Sciatic nerve (tissue), 2 donors: Measurements from ENCODE around the gene CIAO2B. TPM values are rescaled to one million over a fixed set of nuclear protein-coding genes. Genes with fewer than 3 reads are reported as not detected.
A peak's percentile ranks its signal among the peaks of the same experiment; 100 is the strongest.
"Not testable (repeated sequence)": the region's sequence is repeated elsewhere in the genome, so short reads cannot be mapped to it uniquely, and the experiment has no call there.

Experiments
- ATAC-seq: fragments of 200-7000 bp; cut with Tn5 transposase; one replicate; pipeline ENCODE4 v1.9.1; 2020; ENCODE audit warnings: mild to moderate bottlenecking, moderate library complexity
- DNase-seq: peaks from one replicate; pipeline ENCODE4 v3.0.0-alpha.2; 2020; ENCODE audit warnings: low spot score
- intact Hi-C: fragments of 100-400 bp; cut with DNase I; formaldehyde crosslinking; loops from one replicate; pipeline ENCODE4 v1.14.2; 2022
- total RNA-seq: library from RNA; stranded (reverse); fragmentation: NEBNext Ultra II Directional; extraction: Animal tissue kit (Norgen Biotek cat#: 25700); gene quantifications from one replicate; pipeline ENCODE4 v1.2.1, GENCODE V29; 2021
- donor health status: DM: no; HTN: no; CAD: no.
- donor health status: DM: no; HTN: no; CAD: no.

CIAO2B gene
- total RNA-seq, 1 donor from 2014 or later: 69.7 TPM

DNA sequence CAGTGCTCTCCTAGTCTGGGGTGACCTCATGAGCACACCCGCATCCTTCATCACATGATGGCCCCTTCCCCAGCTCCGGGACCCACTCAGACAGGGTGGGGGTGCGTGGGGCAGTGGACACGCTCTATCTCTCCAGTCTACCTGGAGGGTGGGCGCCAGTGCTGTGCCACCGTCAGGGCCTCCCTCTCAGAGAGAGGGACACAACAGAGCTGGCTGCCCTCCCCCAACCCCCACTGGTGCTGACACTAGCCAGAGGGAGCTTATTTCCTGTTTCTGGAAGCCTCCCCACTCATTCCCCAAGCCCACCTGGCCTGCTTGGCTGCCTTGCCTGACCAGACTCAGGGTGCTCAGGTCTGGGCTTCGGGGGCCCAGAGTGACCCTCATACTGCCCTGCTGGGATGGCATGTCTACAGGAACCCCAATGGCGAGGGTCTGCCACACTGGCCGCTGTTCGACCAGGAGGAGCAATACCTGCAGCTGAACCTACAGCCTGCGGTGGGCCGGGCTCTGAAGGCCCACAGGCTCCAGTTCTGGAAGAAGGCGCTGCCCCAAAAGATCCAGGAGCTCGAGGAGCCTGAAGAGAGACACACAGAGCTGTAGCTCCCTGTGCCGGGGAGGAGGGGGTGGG, 9.3 kb upstream of the CIAO2B start:
- intact Hi-C loops: no loop called here
- DNase-seq: no peak

DNA sequence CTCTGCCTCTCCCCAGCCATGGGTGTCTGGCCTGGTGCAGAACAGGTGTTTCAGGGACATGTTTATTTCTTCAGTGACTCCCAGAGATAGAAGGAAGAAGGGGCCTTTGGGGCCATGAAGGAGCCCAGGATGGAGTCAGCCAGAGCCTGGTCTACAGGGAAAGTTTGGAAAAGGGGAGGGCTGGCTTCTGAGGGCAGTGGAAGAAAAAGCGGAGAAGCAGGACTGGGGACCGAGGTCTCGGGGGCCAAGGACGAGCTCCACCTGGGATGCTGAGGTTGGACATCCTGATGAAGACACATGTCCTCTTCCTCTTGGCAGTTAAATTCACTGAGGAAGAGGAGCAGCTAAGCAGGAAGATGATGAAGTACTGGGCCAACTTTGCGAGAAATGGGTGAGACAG, 8.8 kb upstream of the CIAO2B start:
- DNase-seq: no peak
- ATAC-seq: no peak
- intact Hi-C loops: no loop called here

More for the DNA sequence above, 9.3 kb upstream of the CIAO2B start:
- ATAC-seq: no peak

DNA sequence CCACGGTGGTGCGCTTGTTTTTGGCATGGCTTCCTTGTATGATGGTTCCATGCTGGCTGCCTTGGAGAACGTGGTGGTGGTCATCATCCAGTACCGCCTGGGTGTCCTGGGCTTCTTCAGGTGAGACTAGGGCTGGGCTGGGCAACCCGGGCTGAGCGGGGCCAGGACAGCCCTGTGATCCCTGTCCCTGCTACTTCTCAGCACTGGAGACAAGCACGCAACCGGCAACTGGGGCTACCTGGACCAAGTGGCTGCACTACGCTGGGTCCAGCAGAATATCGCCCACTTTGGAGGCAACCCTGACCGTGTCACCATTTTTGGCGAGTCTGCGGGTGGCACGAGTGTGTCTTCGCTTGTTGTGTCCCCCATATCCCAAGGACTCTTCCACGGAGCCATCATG, 6.0 kb upstream of the CIAO2B start:
- DNase-seq: no peak
- no peak for ATAC-seq
- intact Hi-C loops: no loop called here

DNA sequence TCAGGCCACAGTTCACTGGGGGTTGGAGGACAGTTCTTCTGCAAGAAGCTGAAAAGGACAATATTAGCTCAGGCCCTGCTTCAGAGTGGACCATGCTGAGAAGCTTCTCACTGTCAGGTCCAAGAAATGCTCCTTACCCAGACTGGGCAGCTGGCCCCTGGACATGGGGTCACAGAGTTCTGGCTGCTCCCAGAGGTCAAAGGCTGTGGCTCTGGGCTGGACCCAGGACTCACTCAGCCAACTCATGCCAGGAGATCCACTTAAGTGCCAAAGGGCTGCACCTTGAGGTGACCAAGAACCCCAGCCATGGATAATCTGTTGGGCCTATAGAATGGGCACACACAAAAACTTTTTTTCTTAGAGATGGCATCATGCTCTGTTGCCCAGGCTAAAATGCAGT, 5.2 kb upstream of the CIAO2B start:
- DNase-seq (no peak), ATAC-seq (no peak)
- intact Hi-C loops: no loop called here

DNA sequence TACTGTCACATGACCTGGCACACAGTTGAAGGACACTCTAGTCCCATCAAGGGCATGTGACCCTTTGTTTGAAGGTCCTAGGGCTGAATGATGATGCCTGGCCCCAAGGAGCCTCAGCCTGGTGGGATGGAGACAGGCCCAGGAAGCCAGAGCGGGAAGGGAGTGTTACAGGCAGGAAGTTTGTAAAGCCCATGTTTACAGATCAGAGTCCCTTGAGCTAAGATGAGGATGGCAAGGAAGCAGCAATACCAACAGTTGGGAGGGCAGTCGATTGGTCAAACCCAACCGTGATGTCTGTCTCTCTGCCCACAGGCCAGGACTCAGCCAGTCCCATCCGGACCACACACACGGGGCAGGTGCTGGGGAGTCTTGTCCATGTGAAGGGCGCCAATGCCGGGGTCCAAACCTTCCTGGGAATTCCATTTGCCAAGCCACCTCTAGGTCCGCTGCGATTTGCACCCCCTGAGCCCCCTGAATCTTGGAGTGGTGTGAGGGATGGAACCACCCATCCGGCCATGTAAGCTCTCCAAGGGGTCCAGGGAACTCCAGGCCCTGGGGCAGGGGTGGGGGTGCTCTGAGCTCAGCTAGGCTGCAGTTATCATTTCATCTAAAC, 3.6 kb upstream of the CIAO2B start:
- DNase-seq (no peak), ATAC-seq (no peak)
- intact Hi-C loops: no loop called here

DNA sequence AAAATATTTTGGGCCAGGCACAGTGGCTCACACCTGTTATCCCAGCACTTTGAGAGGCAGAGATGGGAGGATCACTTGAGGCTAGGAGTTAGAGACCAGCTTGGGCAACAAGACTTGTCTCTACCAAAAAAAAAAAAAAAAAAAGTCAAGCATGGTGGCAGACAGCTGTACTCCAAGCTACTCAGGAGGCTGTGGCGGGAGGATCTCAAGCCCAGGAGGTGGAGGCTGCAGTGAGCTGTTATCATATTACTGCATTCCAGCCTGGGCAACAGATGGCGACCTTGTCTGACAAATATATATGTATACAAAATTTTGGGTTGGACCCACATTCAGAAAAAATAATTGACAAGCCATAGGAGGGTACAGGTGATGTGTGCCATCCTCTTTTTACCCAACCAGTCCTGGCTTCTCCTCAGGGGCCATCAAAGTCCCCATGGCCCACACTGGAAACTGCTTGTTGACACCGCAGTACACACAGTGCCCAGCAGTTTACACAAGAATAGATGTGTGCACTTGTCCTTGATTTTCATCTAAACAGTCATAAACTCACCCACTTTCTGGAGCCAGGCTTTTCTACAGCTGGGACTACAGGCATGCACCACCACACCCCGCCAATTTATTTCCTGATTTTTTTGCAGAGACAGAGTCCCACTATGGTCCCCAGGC, 2.8 kb upstream of the CIAO2B start:
- intact Hi-C loops: no loop called here
- DNase-seq (no peak), ATAC-seq (no peak)

DNA sequence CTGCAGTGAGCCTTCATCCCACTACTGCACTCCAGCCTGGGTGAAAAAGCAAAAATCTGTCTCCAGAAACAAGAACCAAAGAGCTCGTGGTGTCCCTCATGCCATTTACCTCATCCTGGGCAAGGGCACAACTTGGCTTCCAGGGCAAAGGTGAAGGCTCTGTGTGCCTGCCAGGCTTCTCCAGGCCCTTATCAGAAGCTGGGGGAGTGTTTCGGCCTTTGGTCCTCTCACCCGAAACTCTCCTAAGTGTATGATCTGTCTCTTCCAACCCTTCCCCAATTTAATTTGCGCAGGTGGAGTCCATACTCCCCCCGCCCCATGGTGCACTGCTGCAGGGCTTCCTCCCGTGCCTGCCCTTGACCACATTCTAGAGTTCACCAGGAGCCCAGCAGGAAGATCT, 2.3 kb upstream of the CIAO2B start:
- intact Hi-C loops: no loop called here
- no peak for DNase-seq
- ATAC-seq: no peak

DNA sequence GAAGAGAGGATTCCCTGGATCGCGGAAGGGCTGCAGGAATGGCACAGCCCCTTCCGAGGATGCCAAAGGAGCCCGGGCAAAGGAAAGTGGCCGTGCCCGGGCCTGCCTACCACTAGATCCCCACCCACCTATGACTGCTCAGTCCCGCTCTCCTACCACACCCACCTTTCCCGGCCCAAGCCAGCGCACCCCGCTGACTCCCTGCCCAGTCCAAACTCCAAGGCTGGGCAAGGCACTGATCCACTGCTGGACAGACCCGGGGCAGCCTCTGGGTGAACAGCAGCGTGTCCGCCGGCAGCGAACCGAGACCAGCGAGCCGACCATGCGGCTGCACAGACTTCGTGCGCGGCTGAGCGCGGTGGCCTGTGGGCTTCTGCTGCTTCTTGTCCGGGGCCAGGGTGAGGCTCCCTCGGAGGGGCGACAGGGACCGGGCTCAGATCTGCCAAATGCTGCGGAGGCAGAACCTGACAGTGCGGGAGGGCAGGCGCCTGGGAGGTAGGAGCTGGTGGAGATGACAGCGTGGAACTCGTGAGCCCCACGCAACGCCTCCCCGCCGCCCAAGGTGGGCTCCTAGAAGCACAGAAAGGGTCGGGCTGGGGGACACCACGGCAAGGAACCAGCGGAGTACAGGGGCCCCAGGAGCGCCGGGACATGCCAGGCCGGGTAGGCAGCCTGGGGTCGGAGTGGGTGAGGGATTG, 1.3 kb upstream of the CIAO2B start, which contains the start of gene CES2:
CES2 (plus strand) TSS at position 203 of the 698 bp plus-strand sequence; CDS start at position 323, 120 bp downstream.
- intact Hi-C loops: no loop called here
- no peak for DNase-seq
- ATAC-seq: peak; percentile 50

DNA sequence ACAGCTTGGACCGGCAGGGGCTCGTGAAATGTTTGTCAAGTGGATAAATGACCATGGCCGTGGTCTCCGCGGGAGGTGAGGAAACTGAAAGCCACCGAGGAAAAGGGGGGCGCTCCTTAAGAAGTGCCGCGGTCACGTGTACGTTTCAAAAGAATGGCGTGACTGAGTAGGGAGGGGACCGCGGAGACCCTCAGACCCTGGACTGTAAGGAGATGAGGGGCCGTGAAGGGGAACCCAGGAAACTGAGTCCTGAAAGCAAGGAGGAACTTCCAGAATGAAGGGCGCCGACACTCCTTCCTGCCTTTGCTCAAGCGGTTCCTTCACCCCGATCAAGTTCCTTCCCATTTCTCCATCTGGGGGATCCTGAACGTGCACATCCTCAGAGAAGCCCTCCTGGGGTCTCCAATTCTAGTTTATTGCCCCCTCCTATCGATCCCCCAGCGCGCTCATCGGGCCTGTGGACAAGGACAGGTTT, 674 bp upstream of the CIAO2B start:
- DNase-seq, intact Hi-C loops, ATAC-seq: not testable (repeated sequence)

DNA sequence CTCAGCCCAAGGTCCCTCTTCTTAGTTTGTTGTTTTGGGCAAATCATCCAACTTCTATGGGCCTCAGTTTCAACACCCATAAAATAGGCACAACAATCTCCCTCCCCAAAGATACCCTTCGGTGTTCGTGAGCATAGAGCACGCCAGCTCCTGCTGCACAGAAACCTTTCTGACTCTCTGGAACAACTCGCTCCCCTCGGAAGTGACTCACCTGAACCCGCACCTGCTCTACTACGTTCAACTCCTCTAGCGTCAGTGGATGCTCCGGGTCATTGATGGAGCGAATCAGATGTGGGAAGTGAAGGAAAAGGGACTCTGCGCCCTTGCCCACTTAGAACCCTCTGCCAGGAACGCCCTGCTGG, 445 bp downstream of the CIAO2B start:
- intact Hi-C loops: no loop called here
- peak; percentile 1 for ATAC-seq
- no peak for DNase-seq

DNA sequence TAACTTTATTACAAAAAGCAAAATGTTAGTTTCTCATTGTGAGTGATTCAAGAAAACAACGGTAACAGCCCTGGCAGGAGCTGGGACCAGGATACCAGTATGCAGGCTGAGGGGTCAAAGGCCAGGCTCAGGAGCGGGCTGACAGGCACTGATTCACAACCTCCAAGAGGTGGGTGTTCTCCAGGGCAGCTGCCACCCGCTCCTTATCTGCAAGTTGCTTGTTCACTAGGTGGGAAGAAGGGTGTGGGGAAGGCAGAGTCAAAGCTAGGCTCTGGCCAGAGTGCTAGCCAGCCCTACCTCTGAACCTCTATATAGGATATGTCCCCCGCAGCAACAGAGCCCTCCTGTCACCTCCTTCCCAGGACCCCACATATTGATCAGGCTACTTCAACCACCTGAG, 2.1 kb downstream of the CIAO2B start:
- no peak for ATAC-seq
- intact Hi-C loops: no loop called here
- no peak for DNase-seq

DNA sequence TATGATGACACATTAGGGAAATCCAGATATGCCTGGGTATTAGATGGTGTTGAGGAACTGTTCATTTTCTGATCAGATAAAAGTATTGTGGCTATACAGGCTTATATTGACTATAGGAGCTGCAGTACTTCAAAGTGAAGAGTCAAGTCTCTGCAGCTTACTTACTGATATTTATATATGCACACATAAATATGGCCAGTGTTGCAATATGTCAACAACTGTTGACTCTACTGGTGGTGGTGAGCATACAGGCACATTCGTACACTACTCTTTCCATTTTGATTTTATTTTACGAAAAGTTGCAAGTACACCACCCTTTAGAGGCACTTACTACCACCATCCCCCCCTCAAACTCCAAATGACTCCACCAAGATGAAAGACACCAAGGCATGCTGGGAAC, 2.5 kb downstream of the CIAO2B start:
- DNase-seq: no peak
- ATAC-seq: no peak
- intact Hi-C loops: no loop called here

DNA sequence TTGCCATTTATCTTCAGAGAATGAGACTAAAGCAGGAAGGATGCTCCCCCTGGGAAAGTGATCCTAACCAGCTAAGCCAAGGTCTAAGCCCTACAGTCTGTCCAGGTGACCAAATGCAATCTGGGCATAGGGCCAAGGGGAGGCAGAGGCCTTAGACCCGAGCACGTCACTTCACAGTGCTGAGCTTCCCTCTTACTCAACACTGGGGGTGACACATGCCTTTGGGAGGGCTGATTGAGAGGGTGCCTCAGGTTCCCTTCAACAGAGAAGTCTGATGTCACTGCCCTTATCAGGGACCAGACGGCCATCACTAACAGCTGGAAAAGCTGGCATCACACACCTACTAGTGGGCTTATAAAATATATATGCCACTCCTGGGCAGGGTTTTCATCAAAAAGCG, 4.0 kb downstream of the CIAO2B start:
- no peak for ATAC-seq
- no peak for DNase-seq
- intact Hi-C loops: no loop called here

DNA sequence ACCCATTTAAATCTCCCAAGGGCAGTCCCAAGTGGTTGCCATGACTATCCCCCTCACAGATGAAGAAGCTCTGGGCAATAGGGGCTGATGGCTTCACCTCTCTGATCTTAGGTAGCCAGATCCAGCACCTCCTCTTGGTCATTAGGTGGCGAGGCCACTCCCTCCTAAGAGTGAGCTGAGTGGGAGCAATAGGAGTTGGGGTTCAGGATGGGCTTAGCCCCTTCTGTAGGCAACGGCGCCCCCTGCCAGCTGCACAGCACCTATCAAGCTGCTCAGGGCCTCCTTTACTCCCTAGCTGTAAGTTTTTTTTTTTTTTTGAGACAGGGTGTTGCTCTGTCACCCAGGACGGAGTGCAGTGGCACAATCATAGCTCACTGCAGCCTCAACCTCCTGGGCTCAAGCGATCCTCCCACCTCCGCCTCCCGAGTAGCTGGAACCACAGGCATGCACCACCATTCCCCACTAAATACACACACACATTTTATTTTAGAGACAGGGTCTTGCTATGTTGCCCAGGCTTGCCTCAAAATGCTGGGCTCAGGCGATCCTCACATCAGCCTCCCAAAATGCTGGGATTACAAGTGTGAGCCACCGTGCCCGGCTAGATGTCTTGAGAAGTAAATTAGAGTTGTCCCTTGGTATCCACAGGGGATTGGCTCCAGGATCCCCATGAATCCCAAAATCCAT, 5.4 kb downstream of the CIAO2B start:
- intact Hi-C loops: no loop called here
- DNase-seq: no peak
- ATAC-seq: no peak

DNA sequence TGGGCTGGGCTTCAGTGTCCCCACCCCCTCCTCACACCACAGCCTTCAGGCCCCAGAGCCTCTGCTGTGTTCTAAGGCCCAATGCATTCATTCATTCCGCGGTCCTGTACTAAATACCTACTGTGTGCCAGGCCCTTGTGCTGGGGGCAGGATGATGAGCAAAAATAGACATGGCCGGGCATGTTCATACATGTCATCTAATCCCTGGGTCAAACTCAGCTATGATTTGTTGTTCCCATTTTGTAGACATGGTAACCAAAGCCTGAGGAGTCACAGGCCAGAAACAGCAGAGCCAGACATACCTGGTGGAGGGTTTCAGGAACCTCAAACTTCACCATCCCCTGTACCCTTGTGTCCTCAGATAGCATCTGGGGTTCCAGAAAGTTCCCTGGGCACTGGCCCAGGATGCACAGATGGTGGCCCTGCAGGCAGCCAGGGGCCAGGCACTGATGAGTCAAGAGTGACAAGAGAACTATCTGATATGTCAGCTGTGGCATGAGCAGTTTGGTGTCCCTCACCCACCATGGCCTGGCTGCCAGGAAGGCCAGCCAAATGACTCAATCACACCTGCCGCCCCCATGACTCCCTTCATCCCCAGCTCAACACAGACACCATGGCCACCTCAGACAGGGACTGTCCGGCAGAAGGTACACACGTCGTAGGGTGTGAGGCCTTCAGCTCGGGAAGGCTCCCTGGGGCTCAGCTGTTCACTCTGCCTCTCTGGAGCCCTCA, 6.1 kb downstream of the CIAO2B start:
- no peak for ATAC-seq
- DNase-seq: no peak
- intact Hi-C loops: no loop called here

DNA sequence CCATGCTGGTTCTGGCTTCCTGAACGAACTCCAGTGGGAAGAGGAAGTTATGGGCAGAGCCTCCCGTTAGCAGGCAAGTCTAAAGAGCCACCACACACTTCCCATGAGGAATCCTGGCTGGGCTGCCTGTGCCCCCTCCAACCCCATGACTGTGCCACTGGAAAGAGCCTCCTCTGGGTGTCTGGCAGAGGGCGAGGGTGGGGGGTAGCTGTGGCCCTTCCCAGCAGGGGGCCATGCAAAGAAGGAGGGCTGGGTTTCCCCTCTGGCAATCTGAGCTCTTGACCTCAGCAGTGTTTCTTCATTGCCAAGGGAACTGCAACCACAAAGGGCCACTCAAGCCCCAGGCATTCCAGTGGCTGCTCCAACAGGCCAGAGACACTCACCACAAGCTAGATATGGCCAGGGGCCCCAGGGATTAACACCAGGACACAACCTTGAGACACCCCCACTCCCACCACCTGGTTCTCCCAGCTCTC, 7.2 kb downstream of the CIAO2B start:
- DNase-seq: no peak
- intact Hi-C loops: no loop called here
- peak; percentile 2 for ATAC-seq

DNA sequence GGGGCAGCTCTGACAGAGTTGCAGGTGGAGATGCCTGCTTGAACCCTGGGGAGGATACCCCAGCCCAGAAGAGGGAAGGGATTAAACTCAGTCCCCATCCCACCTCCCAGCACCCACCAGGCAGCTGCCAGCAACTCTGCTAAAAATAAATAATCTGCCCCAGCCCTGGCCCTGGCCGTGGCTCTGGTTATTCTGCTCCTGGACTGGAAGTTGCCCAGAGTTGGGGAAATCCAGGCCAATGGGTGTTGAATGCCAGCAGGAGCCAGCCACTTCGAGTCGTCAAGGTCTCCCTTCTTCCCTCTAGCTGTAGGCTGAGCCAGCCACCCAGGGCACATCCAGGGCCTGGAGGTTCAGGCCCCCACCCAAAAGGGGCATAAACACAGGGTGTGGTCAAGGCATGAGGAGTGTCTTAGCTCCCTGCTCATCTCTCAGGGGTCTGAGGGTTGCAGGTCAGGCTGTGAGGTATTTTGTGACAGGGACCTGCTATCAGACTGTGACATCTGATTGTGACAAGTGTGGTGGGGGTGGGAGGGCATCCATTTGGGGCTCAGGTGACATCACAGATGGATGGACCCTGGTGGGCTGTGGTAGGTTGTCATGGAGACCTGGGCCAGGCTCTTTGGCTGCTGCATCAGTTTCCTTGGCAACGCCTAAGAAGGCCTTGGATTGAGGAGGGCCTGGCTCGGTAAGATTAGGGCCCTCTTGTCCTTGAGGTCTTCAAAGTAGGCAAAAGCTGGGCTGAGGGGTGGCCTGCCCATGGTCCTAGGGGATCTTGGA, 7.8 kb downstream of the CIAO2B start:
- intact Hi-C loops: no loop called here
- ATAC-seq (peak; percentile 4), DNase-seq (no peak)

DNA sequence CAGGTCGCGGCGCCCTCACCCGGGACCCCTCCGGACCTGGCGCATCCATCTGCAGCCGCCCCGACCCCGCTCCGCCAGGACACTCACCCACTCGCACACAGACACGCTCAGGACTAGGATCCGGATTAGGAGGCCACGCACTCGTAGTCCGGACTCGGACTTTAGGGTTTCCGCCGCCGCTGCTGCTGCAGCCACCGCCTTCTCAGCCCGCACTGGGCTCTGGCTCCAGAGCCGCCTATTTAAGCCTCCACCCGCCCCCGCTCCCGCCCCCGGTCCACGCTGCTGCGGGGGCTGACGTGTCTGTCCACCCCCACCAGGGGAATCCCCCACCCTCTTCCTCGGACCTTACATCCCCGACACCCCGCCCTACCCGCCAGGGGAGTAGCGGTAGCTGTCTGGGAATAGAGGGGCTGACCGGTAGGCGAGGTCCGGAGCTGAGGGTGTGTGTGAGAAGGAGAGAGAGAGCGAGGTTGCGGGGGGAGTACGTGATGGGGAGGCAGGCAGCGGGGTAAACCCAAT, 8.8 kb downstream of the CIAO2B start, which contains the start of gene RRAD:
RRAD (minus strand) TSS at position 214 of the 519 bp plus-strand sequence. CDS start 356 bp downstream, outside the sequence.
- ATAC-seq (peak; percentile 67), DNase-seq (peak; percentile 68)
- intact Hi-C loops: no loop called here
